Subcutaneous preadipocyte (primary cell): Measurements from ENCODE around the gene LBHD2. TPM values are rescaled to one million over a fixed set of nuclear protein-coding genes. Genes with fewer than 3 reads are reported as not detected.

Source experiments
- total RNA-seq: library from RNA; depleted of rRNA; stranded (reverse); fragments of >200 nt; gene quantifications from 2 replicates; pipeline ENCODE4 v1.2.3, GENCODE V29; 2012

The LBHD2 gene
- not detected in 2 replicates for total RNA-seq

DNA sequence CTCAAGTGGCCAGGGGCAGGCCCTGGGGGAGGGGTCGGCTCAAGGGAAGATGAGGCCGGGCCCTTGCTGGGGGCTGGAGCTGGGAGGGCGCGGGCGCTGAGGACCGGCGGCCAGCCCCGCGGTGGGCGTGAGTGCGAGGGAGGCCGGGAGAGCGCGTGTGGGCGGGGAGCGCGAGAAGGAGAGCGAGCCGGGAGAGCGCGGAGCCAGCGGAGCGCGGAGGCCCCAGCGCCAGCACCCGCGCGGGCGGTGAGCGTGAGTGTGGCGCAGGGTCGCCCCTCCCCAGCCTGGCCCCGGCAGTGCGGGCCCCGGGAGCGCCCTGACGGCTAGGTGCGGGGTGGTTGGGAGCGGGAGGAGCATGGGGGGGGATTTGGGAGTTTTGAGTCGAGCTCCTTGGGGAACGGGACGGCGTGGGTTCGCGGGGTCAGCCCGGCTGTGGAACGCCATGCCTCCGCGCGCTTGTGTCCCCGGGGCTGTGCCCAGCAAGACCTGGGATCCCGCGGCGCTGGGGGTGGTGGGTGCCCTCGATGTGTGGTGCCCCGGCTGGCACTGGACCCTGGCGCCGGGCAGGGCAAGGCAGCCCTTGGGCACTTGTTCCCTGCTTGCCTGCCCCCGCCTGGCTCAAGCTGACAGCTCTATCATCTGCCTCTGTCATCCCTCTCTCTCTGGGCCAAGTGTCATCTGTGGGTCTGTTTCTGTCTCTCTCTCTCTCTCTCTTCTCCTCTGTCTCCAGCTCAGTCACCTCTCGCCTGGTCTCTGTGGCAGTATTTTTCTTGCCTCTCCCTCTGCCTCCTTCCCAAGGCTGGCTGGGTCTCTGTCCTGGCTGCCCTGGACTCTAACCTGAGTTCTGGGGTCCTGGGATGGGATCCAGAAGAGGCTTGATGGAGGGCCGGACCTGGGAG, at the start of gene LBHD2:
TSS of gene LBHD2 (plus strand) at position 190 of the 899 bp plus-strand sequence. CDS start 1,803 bp downstream, outside the sequence.

GRCh38 chr14:103057372-103058163, 26.4 kb upstream of the LBHD2 start, which contains the start of gene CDC42BPB:
CDC42BPB (minus strand) TSS chr14:103057549; CDS start chr14:103057173, 376 bp downstream.

DNA sequence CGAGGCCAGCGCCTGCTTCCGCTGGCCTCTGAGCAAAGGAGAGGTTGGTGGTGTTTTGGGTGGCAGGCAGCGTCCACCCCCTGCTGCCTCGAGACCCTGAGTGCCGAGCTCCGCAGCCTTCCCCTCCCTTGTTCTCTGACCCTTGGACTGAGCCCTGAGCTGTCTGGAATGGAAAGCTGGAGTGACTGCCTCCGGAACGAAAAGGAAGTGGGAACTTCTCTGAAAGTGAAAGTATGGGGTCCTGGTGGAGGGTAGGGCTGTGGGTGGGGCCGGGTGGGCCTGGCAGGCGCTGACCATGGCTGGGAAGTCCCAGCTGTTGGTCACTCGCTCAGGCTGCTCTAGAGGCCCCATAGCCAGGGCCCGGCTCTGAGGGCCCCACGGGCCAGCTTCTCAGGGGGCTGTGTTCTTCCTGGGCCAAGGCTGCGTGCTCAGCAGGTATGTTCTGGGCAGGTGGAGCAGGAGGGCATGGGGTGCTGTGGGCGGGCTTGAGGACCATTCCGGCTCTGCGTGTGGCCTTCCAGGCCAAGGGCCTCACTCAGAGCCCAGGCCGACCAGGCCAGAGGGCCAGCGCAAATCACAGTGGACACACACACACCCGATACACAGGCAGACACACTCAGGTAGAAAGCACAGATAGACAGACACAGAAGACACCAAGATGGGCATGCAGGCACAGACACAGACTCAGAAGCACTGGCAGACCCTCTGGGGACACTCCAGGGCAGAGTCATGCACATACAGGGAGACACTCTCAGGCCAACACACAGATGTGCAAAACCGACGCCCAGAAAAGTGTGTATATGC, 10.6 kb downstream of the LBHD2 start, which contains the start of gene EXOC3L4:
TSS of gene EXOC3L4 (plus strand) at position 320 of the 804 bp plus-strand sequence. CDS start 5,495 bp downstream, outside the sequence.

DNA sequence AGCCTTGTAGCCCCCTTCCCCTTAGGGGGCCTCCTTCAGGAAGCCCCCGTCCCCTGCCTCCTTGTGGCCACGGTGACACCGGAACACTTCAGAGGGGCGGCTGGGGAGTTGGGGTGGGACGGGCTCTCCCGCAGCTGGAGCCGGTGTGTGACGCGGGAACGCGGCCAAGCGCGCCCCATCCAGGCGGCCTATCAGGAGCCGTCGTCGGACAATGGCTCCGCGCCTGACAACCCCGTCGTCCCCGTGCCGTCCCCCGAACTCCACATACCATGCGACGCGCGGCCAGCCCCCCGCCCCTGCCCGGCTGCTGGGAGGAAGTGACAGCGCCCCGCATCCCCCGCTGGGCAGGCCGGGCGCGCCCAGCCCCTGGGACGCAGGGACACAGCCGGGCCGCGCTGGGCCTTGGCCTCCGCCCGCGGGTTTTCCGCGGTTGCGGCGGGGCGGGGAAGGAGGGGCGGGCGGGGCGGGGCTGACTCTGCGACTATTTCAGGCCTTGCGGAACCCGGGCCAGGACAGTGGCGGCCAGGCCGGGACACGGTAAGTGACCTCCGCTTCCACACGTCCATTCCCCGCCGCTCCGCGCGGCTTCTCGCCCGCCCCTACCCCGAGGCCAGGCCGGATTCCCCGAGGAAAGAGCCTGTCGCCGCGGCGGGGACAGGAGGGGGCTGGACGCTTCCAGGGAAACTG, 39.1 kb downstream of the LBHD2 start, which contains the start of gene TNFAIP2:
TSS of gene TNFAIP2 (plus strand) at position 515 of the 687 bp plus-strand sequence. CDS start 2,997 bp downstream, outside the sequence.

Other genes with a start within 250 kb of the LBHD2 start
- gene AMN, start 161.5 kb upstream of the LBHD2 start, total RNA-seq: under 0.01 TPM in 1 of 2 replicates, not detected in the other
- gene CDC42BPB, start 26.7 kb upstream of the LBHD2 start, total RNA-seq: 98.5 and 124 TPM in 2 replicates
- gene EXOC3L4, start 10.5 kb downstream of the LBHD2 start, total RNA-seq: not detected in 2 replicates
- gene TNFAIP2, start 39.3 kb downstream of the LBHD2 start, total RNA-seq: 86.3 and 128 TPM in 2 replicates